ENCODE results near the gene SOD3. TPM values are rescaled to one million over a fixed set of nuclear protein-coding genes. Genes with fewer than 3 reads are reported as not detected.

The SOD3 gene
- total and polyA plus RNA-seq, 4 donors: 35.7 to 101 (median 53.9) TPM

DNA sequence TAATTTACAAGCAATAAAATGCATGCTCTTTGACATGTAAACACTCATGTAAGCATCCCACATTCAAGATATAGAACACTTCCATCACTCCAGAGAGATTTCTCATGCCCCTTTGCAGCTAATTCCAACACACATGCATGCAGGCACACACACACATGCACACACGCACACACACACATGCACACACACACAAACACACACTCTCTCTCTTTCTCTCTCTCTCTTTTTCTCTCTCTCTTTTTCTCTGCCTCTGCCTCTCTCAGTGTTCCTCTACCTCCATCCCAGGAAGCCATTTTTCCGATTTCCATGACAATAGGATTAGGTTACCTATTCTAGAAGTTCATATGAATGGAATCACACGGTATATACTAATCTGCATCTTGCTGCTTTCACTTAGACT, 11.9 kb upstream of the SOD3 start:
- H3K27me3 ChIP-seq (ENCODE audit: control insufficient read depth in 3 of 3, insufficient read depth in 3 of 3, low read length in 2 of 3): no peaks in the 10 kb centered on the region
- H3K9ac ChIP-seq (ENCODE audit: insufficient read depth in 1 of 2, low read length in 2 of 2): no peak overlapping the region
- DNase-seq (no peak), ATAC-seq (ENCODE audit: insufficient read depth, low FRiP score) (no peak)
- peaks cover 2 to 18% (median 11%) of the 10 kb centered on the region in 5 donors for H3K4me1 ChIP-seq (ENCODE audit: control insufficient read depth in 5 of 5, insufficient read depth in 5 of 5, low read length in 5 of 5)
- TF ChIP-seq, protein P1, sequence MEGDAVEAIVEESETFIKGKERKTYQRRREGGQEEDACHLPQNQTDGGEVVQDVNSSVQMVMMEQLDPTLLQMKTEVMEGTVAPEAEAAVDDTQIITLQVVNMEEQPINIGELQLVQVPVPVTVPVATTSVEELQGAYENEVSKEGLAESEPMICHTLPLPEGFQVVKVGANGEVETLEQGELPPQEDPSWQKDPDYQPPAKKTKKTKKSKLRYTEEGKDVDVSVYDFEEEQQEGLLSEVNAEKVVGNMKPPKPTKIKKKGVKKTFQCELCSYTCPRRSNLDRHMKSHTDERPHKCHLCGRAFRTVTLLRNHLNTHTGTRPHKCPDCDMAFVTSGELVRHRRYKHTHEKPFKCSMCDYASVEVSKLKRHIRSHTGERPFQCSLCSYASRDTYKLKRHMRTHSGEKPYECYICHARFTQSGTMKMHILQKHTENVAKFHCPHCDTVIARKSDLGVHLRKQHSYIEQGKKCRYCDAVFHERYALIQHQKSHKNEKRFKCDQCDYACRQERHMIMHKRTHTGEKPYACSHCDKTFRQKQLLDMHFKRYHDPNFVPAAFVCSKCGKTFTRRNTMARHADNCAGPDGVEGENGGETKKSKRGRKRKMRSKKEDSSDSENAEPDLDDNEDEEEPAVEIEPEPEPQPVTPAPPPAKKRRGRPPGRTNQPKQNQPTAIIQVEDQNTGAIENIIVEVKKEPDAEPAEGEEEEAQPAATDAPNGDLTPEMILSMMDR (IDR thresholded peaks at IDR 0.05; ENCODE audit: control extremely low read depth, extremely low read depth): no peak
- H3K27ac ChIP-seq (ENCODE audit: low read depth in 1 of 2, low read length in 1 of 2): no peak overlapping the region
- no peak overlapping the region for H3K4me3 ChIP-seq
- H3K9me3 ChIP-seq (ENCODE audit: control insufficient read depth in 4 of 4, insufficient read depth in 3 of 4, low read length in 3 of 4): no peaks in the 10 kb centered on the region
- 74 to 77% methylated on average over 3 of the region's 3 CpGs for WGBS, 2 donors
- H3K36me3 ChIP-seq (ENCODE audit: control insufficient read depth in 4 of 4, insufficient read depth in 4 of 4, low read length in 4 of 4): no peaks in the 10 kb centered on the region

DNA sequence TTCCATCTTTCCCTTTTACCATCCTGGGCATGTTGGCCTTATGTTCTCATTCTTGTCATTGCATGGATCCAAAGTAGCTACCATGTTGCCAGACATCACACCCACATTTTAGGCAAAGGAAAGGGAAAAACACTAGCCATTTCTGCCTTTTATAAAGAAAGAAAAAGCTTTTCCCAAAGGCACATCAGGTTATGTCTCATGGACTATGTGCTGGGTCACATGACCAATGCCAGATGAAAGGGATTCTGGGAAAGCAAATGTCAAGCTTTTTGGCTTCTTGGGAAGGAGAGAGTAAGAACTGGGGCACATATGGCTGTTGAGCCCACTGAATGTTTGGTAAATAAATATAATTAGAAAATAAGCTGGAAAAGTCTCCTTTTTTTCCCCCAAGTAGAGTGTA, 4.3 kb upstream of the SOD3 start:
- ATAC-seq (ENCODE audit: insufficient read depth, low FRiP score): no peak
- TF ChIP-seq, protein P1 (IDR thresholded peaks at IDR 0.05; ENCODE audit: control extremely low read depth, extremely low read depth): no peak
- no peak overlapping the region for H3K9ac ChIP-seq (ENCODE audit: insufficient read depth in 1 of 2, low read length in 2 of 2)

DNA sequence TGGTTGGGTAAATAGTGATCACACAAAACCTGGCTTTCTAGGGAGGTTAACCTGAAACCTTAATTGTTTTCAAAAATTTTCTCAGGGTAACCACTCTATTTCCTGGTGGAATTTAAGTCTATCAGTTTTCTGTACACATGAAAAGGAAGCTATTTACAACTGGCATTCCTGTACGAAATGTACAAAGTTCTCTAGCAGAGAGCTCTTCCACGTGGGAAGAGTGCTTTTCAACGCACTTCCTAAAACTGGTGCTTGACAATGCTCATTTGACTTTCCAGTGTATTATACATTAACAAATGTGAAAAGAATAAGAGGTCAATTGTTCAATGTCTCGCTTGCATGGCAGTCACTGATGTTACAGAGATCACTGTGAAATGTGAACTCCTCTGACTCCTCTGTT, 2.8 kb upstream of the SOD3 start:
- DNase-seq (no peak), ATAC-seq (ENCODE audit: insufficient read depth, low FRiP score) (no peak)
- Histone ChIP-seq H3K27ac (ENCODE audit: low read depth in 1 of 2, low read length in 1 of 2) (no peak overlapping the region), H3K9ac (ENCODE audit: insufficient read depth in 1 of 2, low read length in 2 of 2) (no peak overlapping the region), H3K36me3 (ENCODE audit: control insufficient read depth in 4 of 4, insufficient read depth in 4 of 4, low read length in 4 of 4) (no peaks in the 10 kb centered on the region), H3K4me1 (ENCODE audit: control insufficient read depth in 5 of 5, insufficient read depth in 5 of 5, low read length in 5 of 5) (peaks cover 0 to 19% (median 6%) of the 10 kb centered on the region in 5 donors), H3K4me3 (no peak overlapping the region), H3K9me3 (ENCODE audit: control insufficient read depth in 4 of 4, insufficient read depth in 3 of 4, low read length in 3 of 4) (no peaks in the 10 kb centered on the region), H3K27me3 (ENCODE audit: control insufficient read depth in 3 of 3, insufficient read depth in 3 of 3, low read length in 2 of 3) (no peaks in the 10 kb centered on the region)
- WGBS, 2 donors: 56 to 67% methylated on average over 4 of the region's 4 CpGs
- TF ChIP-seq, protein P1 (IDR thresholded peaks at IDR 0.05; ENCODE audit: control extremely low read depth, extremely low read depth): no peak

More for the DNA sequence above, 4.3 kb upstream of the SOD3 start:
- Histone ChIP-seq H3K36me3 (ENCODE audit: control insufficient read depth in 4 of 4, insufficient read depth in 4 of 4, low read length in 4 of 4) (no peaks in the 10 kb centered on the region), H3K4me1 (ENCODE audit: control insufficient read depth in 5 of 5, insufficient read depth in 5 of 5, low read length in 5 of 5) (peaks cover 0 to 18% (median 6%) of the 10 kb centered on the region in 5 donors), H3K27me3 (ENCODE audit: control insufficient read depth in 3 of 3, insufficient read depth in 3 of 3, low read length in 2 of 3) (no peaks in the 10 kb centered on the region), H3K4me3 (no peak overlapping the region), H3K27ac (ENCODE audit: low read depth in 1 of 2, low read length in 1 of 2) (no peak overlapping the region), H3K9me3 (ENCODE audit: control insufficient read depth in 4 of 4, insufficient read depth in 3 of 4, low read length in 3 of 4) (no peaks in the 10 kb centered on the region)
- DNase-seq: no peak
